ENCODE data around the gene PDCL2. TPM values are rescaled to one million over a fixed set of nuclear protein-coding genes. Genes with fewer than 3 reads are reported as not detected.

The PDCL2 gene
- total RNA-seq: not detected

- 95 to 97% methylated on average over 24 of the region's 24 CpGs for whole genome bisulfite sequencing, 2 donors
- H3K36me3 ChIP-seq: no peaks in the 10 kb centered on the region
- H3K4me3 ChIP-seq: no peak within 1 kb of the TSS
- no peak for TF ChIP-seq EP300 (IDR thresholded peaks at IDR 0.05)
- TF ChIP-seq POLR2A (IDR thresholded peaks at IDR 0.05): no peak
- TF ChIP-seq CTCF (IDR thresholded peaks at IDR 0.05): no peak
- DNase-seq (ENCODE audit: low spot score in 2 of 2): no peak
- H3K4me1 ChIP-seq: no peaks in the 10 kb centered on the region
- no peaks in the 10 kb centered on the region for H3K27me3 ChIP-seq
- H3K27ac ChIP-seq: no peak within 1 kb of the TSS
- peaks cover 0 to 12% (median 1%) of the 10 kb centered on the region in 4 donors for H3K9me3 ChIP-seq
Measured at GRCh38 chr4:55592014-55592413, at the start of gene PDCL2. TSS of gene PDCL2 (minus strand) at chr4:55592245. CDS start at chr4:55592109, 136 bp downstream.

- no peaks in the 10 kb centered on the region for H3K9me3 ChIP-seq
- H3K4me1 ChIP-seq: peaks cover 0 to 27% (median 10%) of the 10 kb centered on the region in 4 donors
- H3K27ac ChIP-seq: no peak overlapping the region
- no peaks in the 10 kb centered on the region for H3K36me3 ChIP-seq
- TF ChIP-seq CTCF (IDR thresholded peaks at IDR 0.05): no peak
- TF ChIP-seq POLR2A (IDR thresholded peaks at IDR 0.05): no peak
- no peak for TF ChIP-seq EP300 (IDR thresholded peaks at IDR 0.05)
- WGBS, 2 donors: 21 to 24% methylated on average over 12 of the region's 12 CpGs
- peaks cover 0 to 44% of the 10 kb centered on the region in 2 donors for H3K27me3 ChIP-seq
- no peak overlapping the region for H3K4me3 ChIP-seq
- no peak for DNase-seq (ENCODE audit: low spot score in 2 of 2)
Measured at GRCh38 chr4:55637272-55637820, 45.3 kb upstream of the PDCL2 start.

- Histone ChIP-seq H3K36me3 (no peaks in the 10 kb centered on the region), H3K4me1 (peaks cover 0 to 27% (median 10%) of the 10 kb centered on the region in 4 donors), H3K4me3 (peak overlapping the region in 2 of 4 donors; percentile 30 to 50), H3K27me3 (peaks cover 0 to 44% of the 10 kb centered on the region in 2 donors), H3K9me3 (no peaks in the 10 kb centered on the region), H3K27ac (no peak overlapping the region)
- 5 to 7% methylated on average over 7 of the region's 7 CpGs for WGBS, 2 donors
- TF ChIP-seq POLR2A (IDR thresholded peaks at IDR 0.05): no peak
- no peak for TF ChIP-seq CTCF (IDR thresholded peaks at IDR 0.05)
- no peak for TF ChIP-seq EP300 (IDR thresholded peaks at IDR 0.05)
- DNase-seq (ENCODE audit: low spot score in 2 of 2): no peak
Measured at GRCh38 chr4:55636656-55636999, 44.6 kb upstream of the PDCL2 start.

- Histone ChIP-seq H3K27me3 (peaks cover 0 to 44% of the 10 kb centered on the region in 2 donors), H3K4me3 (peak within 1 kb of the TSS in 3 of 4 donors; percentile 0 to 50 (median 30)), H3K36me3 (no peaks in the 10 kb centered on the region), H3K4me1 (peaks cover 0 to 27% (median 10%) of the 10 kb centered on the region in 4 donors), H3K9me3 (no peaks in the 10 kb centered on the region), H3K27ac (no peak within 1 kb of the TSS)
- DNase-seq (ENCODE audit: low spot score in 2 of 2): no peak
- TF ChIP-seq EP300 (IDR thresholded peaks at IDR 0.05): no peak
- TF ChIP-seq CTCF (IDR thresholded peaks at IDR 0.05): no peak
- TF ChIP-seq POLR2A (IDR thresholded peaks at IDR 0.05): no peak
- 2 to 3% methylated on average over 44 to 46 of the region's 80 CpGs for WGBS, 2 donors
Measured at GRCh38 chr4:55635741-55636655, 44.0 kb upstream of the PDCL2 start, which contains the start of gene NMU. TSS of gene NMU (minus strand) at chr4:55636298. CDS start at chr4:55636192, 106 bp downstream.

- H3K4me1 ChIP-seq: peaks cover 0 to 27% (median 10%) of the 10 kb centered on the region in 4 donors
- peaks cover 0 to 44% of the 10 kb centered on the region in 2 donors for H3K27me3 ChIP-seq
- TF ChIP-seq EP300 (IDR thresholded peaks at IDR 0.05) (no peak), POLR2A (IDR thresholded peaks at IDR 0.05) (no peak), CTCF (IDR thresholded peaks at IDR 0.05) (no peak)
- H3K27ac ChIP-seq: no peak overlapping the region
- H3K9me3 ChIP-seq: no peaks in the 10 kb centered on the region
- no peaks in the 10 kb centered on the region for H3K36me3 ChIP-seq
- DNase-seq (ENCODE audit: low spot score in 2 of 2): no peak
- 9 to 11% methylated on average over 11 of the region's 11 CpGs for WGBS, 2 donors
- H3K4me3 ChIP-seq: peak overlapping the region in 1 of 4 donors; percentile 50
Measured at GRCh38 chr4:55635282-55635681, 43.2 kb upstream of the PDCL2 start.
